ENCODE data around the gene PPP2CA.
"Not testable (repeated sequence)": the region's sequence is repeated elsewhere in the genome, so short reads cannot be mapped to it uniquely, and the experiment has no call there.

The PPP2CA gene

GRCh38 chr5:134253368-134254153 is 27.7 kb upstream of the PPP2CA start:
- peaks cover 29% of the 10 kb centered on the region for H3K27me3 Mint-ChIP-seq
- H3K4me3 Mint-ChIP-seq; H3K27ac Mint-ChIP-seq (ENCODE audit: low read depth); H3K36me3 Mint-ChIP-seq (ENCODE audit: insufficient read depth); H3K4me1 Mint-ChIP-seq; DNase-seq (ENCODE audit: low spot score in 2 of 2); H3K9me3 Mint-ChIP-seq; ATAC-seq (replicated peaks; ENCODE audit: extremely low read depth, poor library complexity, severe bottlenecking): not testable (repeated sequence)

- Mint-ChIP-seq H3K27me3 (peaks cover 29% of the 10 kb centered on the region), H3K36me3 (ENCODE audit: insufficient read depth) (no peaks in the 10 kb centered on the region), H3K4me3 (no peak overlapping the region), H3K9me3 (no peaks in the 10 kb centered on the region), H3K4me1 (no peaks in the 10 kb centered on the region), H3K27ac (ENCODE audit: low read depth) (no peak overlapping the region)
- no peak for ATAC-seq (replicated peaks; ENCODE audit: extremely low read depth, poor library complexity, severe bottlenecking)
- no peak for DNase-seq (ENCODE audit: low spot score in 2 of 2)
Measured at GRCh38 chr5:134252671-134253070, 26.8 kb upstream of the PPP2CA start.

GRCh38 chr5:134250949-134251348 is 25.1 kb upstream of the PPP2CA start:
- Mint-ChIP-seq H3K4me1 (no peaks in the 10 kb centered on the region), H3K4me3 (no peak overlapping the region), H3K27me3 (peaks cover 29% of the 10 kb centered on the region), H3K9me3 (no peaks in the 10 kb centered on the region), H3K36me3 (ENCODE audit: insufficient read depth) (no peaks in the 10 kb centered on the region), H3K27ac (ENCODE audit: low read depth) (no peak overlapping the region)
- DNase-seq (ENCODE audit: low spot score in 2 of 2), result no peak
- ATAC-seq (replicated peaks; ENCODE audit: extremely low read depth, poor library complexity, severe bottlenecking), result no peak

GRCh38 chr5:134249469-134250379 is 23.9 kb upstream of the PPP2CA start:
- H3K9me3 Mint-ChIP-seq, result no peaks in the 10 kb centered on the region
- no peak for ATAC-seq (replicated peaks; ENCODE audit: extremely low read depth, poor library complexity, severe bottlenecking)
- no peak overlapping the region for H3K27ac Mint-ChIP-seq (ENCODE audit: low read depth)
- H3K4me1 Mint-ChIP-seq, result no peaks in the 10 kb centered on the region
- H3K27me3 Mint-ChIP-seq, result peaks cover 22% of the 10 kb centered on the region
- no peak overlapping the region for H3K4me3 Mint-ChIP-seq
- H3K36me3 Mint-ChIP-seq (ENCODE audit: insufficient read depth), result no peaks in the 10 kb centered on the region
- no peak for DNase-seq (ENCODE audit: low spot score in 2 of 2)

- H3K36me3 Mint-ChIP-seq (ENCODE audit: insufficient read depth), result no peaks in the 10 kb centered on the region
- no peak for ATAC-seq (replicated peaks; ENCODE audit: extremely low read depth, poor library complexity, severe bottlenecking)
- H3K4me1 Mint-ChIP-seq, result no peaks in the 10 kb centered on the region
- no peak for DNase-seq (ENCODE audit: low spot score in 2 of 2)
- no peak overlapping the region for H3K27ac Mint-ChIP-seq (ENCODE audit: low read depth)
- H3K4me3 Mint-ChIP-seq, result no peak overlapping the region
- H3K9me3 Mint-ChIP-seq, result no peaks in the 10 kb centered on the region
- H3K27me3 Mint-ChIP-seq, result peaks cover 8% of the 10 kb centered on the region
Measured at GRCh38 chr5:134248256-134248655, 22.4 kb upstream of the PPP2CA start.

GRCh38 chr5:134247428-134248224 is 21.8 kb upstream of the PPP2CA start:
- no peaks in the 10 kb centered on the region for H3K4me1 Mint-ChIP-seq
- no peak for DNase-seq (ENCODE audit: low spot score in 2 of 2)
- no peaks in the 10 kb centered on the region for H3K36me3 Mint-ChIP-seq (ENCODE audit: insufficient read depth)
- H3K27ac Mint-ChIP-seq (ENCODE audit: low read depth), result no peak overlapping the region
- no peak for ATAC-seq (replicated peaks; ENCODE audit: extremely low read depth, poor library complexity, severe bottlenecking)
- peaks cover 8% of the 10 kb centered on the region for H3K27me3 Mint-ChIP-seq
- H3K9me3 Mint-ChIP-seq, result no peaks in the 10 kb centered on the region
- no peak overlapping the region for H3K4me3 Mint-ChIP-seq

- Mint-ChIP-seq H3K9me3 (no peaks in the 10 kb centered on the region), H3K4me1 (no peaks in the 10 kb centered on the region), H3K27me3 (peaks cover 8% of the 10 kb centered on the region), H3K4me3 (no peak overlapping the region), H3K27ac (ENCODE audit: low read depth) (no peak overlapping the region), H3K36me3 (ENCODE audit: insufficient read depth) (no peaks in the 10 kb centered on the region)
- no peak for ATAC-seq (replicated peaks; ENCODE audit: extremely low read depth, poor library complexity, severe bottlenecking)
- no peak for DNase-seq (ENCODE audit: low spot score in 2 of 2)
Measured at GRCh38 chr5:134246771-134247427, 21.0 kb upstream of the PPP2CA start.

GRCh38 chr5:134245692-134246091 is 19.8 kb upstream of the PPP2CA start:
- H3K4me1 Mint-ChIP-seq, result no peaks in the 10 kb centered on the region
- H3K27me3 Mint-ChIP-seq, result peaks cover under 1% of the 10 kb centered on the region
- DNase-seq (ENCODE audit: low spot score in 2 of 2), result no peak
- no peak overlapping the region for H3K27ac Mint-ChIP-seq (ENCODE audit: low read depth)
- H3K4me3 Mint-ChIP-seq, result no peak overlapping the region
- ATAC-seq (replicated peaks; ENCODE audit: extremely low read depth, poor library complexity, severe bottlenecking), result no peak
- H3K9me3 Mint-ChIP-seq, result no peaks in the 10 kb centered on the region
- H3K36me3 Mint-ChIP-seq (ENCODE audit: insufficient read depth), result no peaks in the 10 kb centered on the region

GRCh38 chr5:134245101-134245604 is 19.3 kb upstream of the PPP2CA start:
- DNase-seq (ENCODE audit: low spot score in 2 of 2) (no peak), ATAC-seq (replicated peaks; ENCODE audit: extremely low read depth, poor library complexity, severe bottlenecking) (no peak)
- Mint-ChIP-seq H3K4me3 (no peak overlapping the region), H3K4me1 (no peaks in the 10 kb centered on the region), H3K27me3 (no peaks in the 10 kb centered on the region), H3K36me3 (ENCODE audit: insufficient read depth) (no peaks in the 10 kb centered on the region), H3K9me3 (no peaks in the 10 kb centered on the region), H3K27ac (ENCODE audit: low read depth) (no peak overlapping the region)

GRCh38 chr5:134242146-134242545 is 16.3 kb upstream of the PPP2CA start:
- Mint-ChIP-seq H3K9me3 (no peaks in the 10 kb centered on the region), H3K27me3 (no peaks in the 10 kb centered on the region), H3K4me1 (no peaks in the 10 kb centered on the region), H3K27ac (ENCODE audit: low read depth) (no peak overlapping the region), H3K36me3 (ENCODE audit: insufficient read depth) (no peaks in the 10 kb centered on the region), H3K4me3 (no peak overlapping the region)
- no peak for ATAC-seq (replicated peaks; ENCODE audit: extremely low read depth, poor library complexity, severe bottlenecking)
- DNase-seq (ENCODE audit: low spot score in 2 of 2), result no peak

- no peak overlapping the region for H3K4me3 Mint-ChIP-seq
- ATAC-seq (replicated peaks; ENCODE audit: extremely low read depth, poor library complexity, severe bottlenecking), result no peak
- no peaks in the 10 kb centered on the region for H3K4me1 Mint-ChIP-seq
Measured at GRCh38 chr5:134240421-134240962, 14.6 kb upstream of the PPP2CA start.

GRCh38 chr5:134236820-134237219 is 10.9 kb upstream of the PPP2CA start:
- H3K9me3 Mint-ChIP-seq, result no peaks in the 10 kb centered on the region
- H3K4me1 Mint-ChIP-seq, result no peaks in the 10 kb centered on the region
- no peak for DNase-seq (ENCODE audit: low spot score in 2 of 2)
- no peaks in the 10 kb centered on the region for H3K27me3 Mint-ChIP-seq
- no peak for ATAC-seq (replicated peaks; ENCODE audit: extremely low read depth, poor library complexity, severe bottlenecking)
- no peak overlapping the region for H3K4me3 Mint-ChIP-seq
- H3K36me3 Mint-ChIP-seq (ENCODE audit: insufficient read depth), result no peaks in the 10 kb centered on the region
- H3K27ac Mint-ChIP-seq (ENCODE audit: low read depth), result no peak overlapping the region

More at GRCh38 chr5:134240421-134240962, 14.6 kb upstream of the PPP2CA start:
- no peaks in the 10 kb centered on the region for H3K27me3 Mint-ChIP-seq
- DNase-seq (ENCODE audit: low spot score in 2 of 2), result no peak
- H3K9me3 Mint-ChIP-seq, result no peaks in the 10 kb centered on the region
- H3K27ac Mint-ChIP-seq (ENCODE audit: low read depth), result no peak overlapping the region
- H3K36me3 Mint-ChIP-seq (ENCODE audit: insufficient read depth), result no peaks in the 10 kb centered on the region
